HG03064 (cell line): Measurements from ENCODE around the gene GPR162.

Experiments used
- ATAC-seq: cut with Tn5 transposase; IDR thresholded peaks from one replicate; pipeline ENCODE4 v1.9.1; 2021; ENCODE audit warnings: low read depth; ENCODE audit not compliant: unreplicated experiment

GPR162 gene

GRCh38 chr12:6820166-6820565 lies 1.5 kb upstream of the GPR162 start:
- ATAC-seq = no peak

- ATAC-seq = no peak
Observed at GRCh38 chr12:6822426-6823135, 960 bp downstream of the GPR162 start.

GRCh38 chr12:6823182-6824084 lies 1.8 kb downstream of the GPR162 start:
- ATAC-seq = no peak

GRCh38 chr12:6824085-6824775 lies 2.6 kb downstream of the GPR162 start:
- ATAC-seq = no peak

GRCh38 chr12:6824901-6825381 lies 3.3 kb downstream of the GPR162 start:
- no peak for ATAC-seq

GRCh38 chr12:6825398-6826124 lies 3.9 kb downstream of the GPR162 start:
- ATAC-seq = no peak

- ATAC-seq = no peak
Observed at GRCh38 chr12:6826125-6826733, 4.6 kb downstream of the GPR162 start.

GRCh38 chr12:6826734-6827436 lies 5.3 kb downstream of the GPR162 start:
- ATAC-seq = no peak

- no peak for ATAC-seq
Observed at GRCh38 chr12:6827437-6827911, 5.9 kb downstream of the GPR162 start.

GRCh38 chr12:6827982-6828780 lies 6.6 kb downstream of the GPR162 start, which contains the start of gene P3H3:
Gene P3H3 (plus strand): TSS chr12:6828407. CDS start chr12:6828441, 34 bp downstream.
- no peak for ATAC-seq

- ATAC-seq = no peak
Observed at GRCh38 chr12:6828781-6829535, 7.3 kb downstream of the GPR162 start.

- ATAC-seq = no peak
Observed at GRCh38 chr12:6829536-6830220, 8.1 kb downstream of the GPR162 start.

GRCh38 chr12:6830286-6830890 lies 8.8 kb downstream of the GPR162 start:
- no peak for ATAC-seq

GRCh38 chr12:6830999-6831398 lies 9.4 kb downstream of the GPR162 start:
- no peak for ATAC-seq

- ATAC-seq = no peak
Observed at GRCh38 chr12:6831450-6831995, 9.9 kb downstream of the GPR162 start.

- ATAC-seq = no peak
Observed at GRCh38 chr12:6832125-6832524, 10.5 kb downstream of the GPR162 start.
